HG02973 (cell line): ENCODE data around the gene CNOT1.
"Not testable (repeated sequence)": the region's sequence is repeated elsewhere in the genome, so short reads cannot be mapped to it uniquely, and the experiment has no call there.

ENCODE experiments used
- ATAC-seq: cut with Tn5 transposase; IDR thresholded peaks from one replicate; pipeline ENCODE4 v1.9.1; 2021; ENCODE audit warnings: moderate library complexity; ENCODE audit not compliant: unreplicated experiment

CNOT1 gene

GRCh38 chr16:58629733-58630640, at the start of gene CNOT1:
Gene CNOT1 (minus strand): TSS chr16:58629826. CDS start chr16:58599337, 30,489 bp downstream.
- peak; percentile 86 for ATAC-seq

DNA sequence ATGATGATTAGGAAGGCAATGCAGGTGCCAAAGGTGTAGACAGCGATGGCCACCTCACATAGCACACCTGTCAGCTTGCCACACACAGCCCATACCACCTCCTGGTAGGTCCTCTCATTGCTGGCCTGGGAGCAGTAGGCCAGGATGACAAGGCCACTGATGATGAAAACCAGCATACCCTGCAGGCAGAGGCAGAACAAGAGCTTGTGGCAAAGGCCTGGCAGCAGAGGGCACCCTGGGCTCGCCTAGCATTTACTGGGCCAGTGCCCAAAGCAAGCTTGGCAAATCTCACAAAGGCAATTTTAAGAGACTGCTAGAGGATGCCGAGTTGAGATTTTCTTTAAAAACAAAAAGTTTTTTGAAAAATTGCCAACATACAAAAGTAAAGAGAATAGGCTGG, 49.1 kb upstream of the CNOT1 start:
- no peak for ATAC-seq

DNA sequence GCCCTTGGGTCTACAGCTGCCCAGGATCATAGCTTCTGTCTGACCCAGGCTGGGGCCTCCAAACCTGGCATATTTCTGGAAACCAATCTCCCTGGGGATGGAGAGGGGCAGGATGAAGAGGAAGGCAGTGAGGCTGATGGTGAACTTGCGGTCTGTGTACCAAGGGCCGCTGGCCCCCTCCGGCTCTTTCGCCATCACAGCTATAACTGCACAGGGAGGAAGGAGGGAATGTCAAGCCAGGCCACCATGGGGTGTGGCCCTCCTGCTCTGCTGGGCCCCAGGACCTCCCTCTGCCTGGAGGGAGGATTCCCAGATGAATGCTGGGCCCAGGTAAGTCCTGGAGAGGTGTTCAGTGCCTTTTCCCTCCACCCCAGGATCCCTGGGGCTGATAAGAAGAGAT, 48.6 kb upstream of the CNOT1 start:
- ATAC-seq = no peak

- no peak for ATAC-seq
These were observed 41.4 kb upstream of the CNOT1 start for GRCh38 chr16:58670946-58671583.

DNA sequence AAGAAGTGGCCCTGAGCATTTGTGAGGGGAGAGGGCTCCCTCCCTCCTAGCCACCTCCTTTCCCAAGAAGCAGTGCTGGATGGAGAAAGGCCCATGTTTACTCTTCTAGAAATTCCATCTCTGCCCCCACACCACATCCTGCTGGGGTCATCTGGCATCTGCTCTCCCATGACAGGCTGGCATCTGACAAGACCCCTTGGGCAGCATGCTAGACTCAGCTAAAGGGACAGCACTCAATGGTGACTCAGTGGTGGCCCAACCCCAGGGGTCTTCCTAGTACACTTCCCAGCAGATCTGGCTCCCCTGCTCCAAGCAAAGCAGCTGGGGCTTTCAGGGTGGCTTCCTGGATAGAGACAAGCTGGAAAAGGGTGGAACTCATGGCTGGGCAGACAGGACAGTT, 40.6 kb upstream of the CNOT1 start:
- no peak for ATAC-seq

GRCh38 chr16:58665200-58665599, 35.6 kb upstream of the CNOT1 start:
- ATAC-seq = no peak

- peak; percentile 62 for ATAC-seq
These were observed 31.7 kb upstream of the CNOT1 start for GRCh38 chr16:58661199-58661830.

- not testable (repeated sequence) for ATAC-seq
These were observed 30.3 kb upstream of the CNOT1 start for GRCh38 chr16:58659911-58660310.

- no peak for ATAC-seq
These were observed 29.2 kb upstream of the CNOT1 start for GRCh38 chr16:58658796-58659211.

DNA sequence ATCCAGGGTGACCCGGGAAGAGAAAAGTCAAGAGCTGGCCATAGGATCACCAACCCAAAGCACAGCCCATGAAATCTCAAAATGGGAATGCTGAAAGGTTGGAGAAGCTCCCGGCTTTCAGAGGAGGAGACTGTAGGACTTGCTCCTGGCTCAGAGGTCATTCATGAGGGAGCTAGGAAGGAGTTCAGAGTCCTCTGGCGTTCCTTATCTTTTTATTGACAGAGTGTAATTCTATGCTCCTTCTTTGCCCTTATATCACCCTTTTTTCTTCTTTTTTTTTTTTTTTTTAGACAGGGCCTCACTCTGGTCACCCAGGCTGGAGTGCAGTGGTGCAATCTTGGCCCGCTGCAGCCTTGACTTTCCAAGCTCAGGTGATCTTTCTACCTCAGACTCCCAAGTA, 27.3 kb upstream of the CNOT1 start:
- ATAC-seq = no peak

DNA sequence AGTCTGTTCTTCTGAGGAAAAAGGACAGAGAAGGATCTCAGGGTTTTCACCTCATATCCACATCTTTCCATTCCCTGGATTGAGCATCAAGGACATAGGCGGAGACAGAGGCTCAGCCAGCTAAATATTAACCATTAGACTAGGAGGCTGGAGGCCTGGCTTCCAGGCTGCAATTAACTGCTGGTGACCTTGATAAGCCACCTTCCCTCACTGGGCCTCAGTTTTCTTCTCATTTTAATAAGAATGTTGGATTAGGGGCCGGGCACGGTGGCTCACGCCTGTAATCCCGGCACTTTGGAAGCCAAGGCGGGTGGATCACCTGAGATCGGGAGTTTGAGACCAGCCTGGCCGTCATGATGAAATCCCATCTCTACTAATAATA, 25.6 kb upstream of the CNOT1 start:
- no peak for ATAC-seq

DNA sequence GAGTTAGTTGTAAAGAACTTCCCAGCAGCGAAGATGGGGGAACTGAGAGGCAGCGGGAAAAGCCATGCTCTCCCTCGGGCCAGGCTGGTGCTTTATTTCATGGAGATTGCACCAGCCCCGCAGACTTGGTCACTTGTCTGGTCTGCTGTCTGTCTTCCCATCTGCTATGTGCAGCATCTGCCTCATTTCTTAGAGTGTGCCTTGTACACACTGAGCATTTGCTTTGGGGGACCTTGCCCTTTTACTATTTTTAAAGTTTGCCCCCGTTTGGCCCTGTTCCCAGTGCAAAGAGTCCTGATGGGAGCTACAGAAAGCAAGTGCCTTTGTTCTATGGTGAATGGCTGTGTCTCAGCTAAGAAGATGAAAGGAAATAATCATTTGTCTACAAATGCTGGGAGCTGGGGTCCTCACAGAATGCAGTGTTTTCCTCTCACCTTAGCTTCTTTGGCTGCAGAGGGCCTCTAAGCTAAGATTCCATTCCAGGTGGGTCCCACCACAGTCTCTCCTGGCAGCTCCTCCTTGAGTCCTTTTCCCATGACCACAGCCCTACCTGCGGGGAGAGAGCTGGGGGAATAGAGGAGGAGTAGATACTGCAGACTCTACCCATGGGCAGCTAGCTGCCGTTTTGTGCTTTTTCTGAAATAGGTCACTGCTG, 25.1 kb upstream of the CNOT1 start:
- no peak for ATAC-seq

DNA sequence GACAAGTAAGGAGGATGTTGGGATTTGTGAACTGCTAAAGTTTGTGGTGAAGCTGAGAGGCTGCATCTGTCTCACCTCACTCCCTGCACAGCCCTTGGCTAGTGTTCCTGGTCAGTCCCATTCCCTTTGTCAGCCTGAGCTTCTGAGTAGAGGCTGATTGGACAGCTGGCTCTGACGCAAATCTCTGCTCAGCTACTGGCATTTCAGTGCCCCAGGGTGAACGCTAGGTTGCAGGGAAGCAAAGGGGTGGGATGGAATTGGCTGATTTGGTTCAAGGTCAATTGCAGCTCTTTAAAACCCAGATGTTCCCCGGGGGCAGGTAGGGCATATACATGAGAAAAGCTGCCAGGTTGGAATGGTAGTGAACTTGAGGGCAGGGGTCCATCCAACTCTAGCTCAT, 23.1 kb upstream of the CNOT1 start:
- ATAC-seq = no peak

DNA sequence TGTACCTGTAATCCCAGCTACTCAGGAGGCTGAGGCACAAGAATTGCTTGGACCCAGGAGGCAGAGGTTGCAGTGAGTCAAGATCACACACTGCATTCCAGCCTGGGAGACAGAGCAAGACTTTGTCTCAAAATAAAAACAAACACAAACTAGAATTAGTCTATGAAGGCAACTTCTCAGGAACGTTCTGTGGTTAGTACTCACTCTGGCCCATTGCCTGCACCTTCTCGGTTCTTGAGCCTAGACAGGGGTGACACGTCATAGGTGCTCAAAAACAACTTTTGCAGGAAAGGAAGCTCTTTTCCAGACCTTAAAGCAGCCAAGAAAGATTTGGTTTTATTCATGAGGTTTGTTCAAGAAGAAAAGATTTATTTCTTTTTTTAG, 22.3 kb upstream of the CNOT1 start:
- ATAC-seq = no peak

DNA sequence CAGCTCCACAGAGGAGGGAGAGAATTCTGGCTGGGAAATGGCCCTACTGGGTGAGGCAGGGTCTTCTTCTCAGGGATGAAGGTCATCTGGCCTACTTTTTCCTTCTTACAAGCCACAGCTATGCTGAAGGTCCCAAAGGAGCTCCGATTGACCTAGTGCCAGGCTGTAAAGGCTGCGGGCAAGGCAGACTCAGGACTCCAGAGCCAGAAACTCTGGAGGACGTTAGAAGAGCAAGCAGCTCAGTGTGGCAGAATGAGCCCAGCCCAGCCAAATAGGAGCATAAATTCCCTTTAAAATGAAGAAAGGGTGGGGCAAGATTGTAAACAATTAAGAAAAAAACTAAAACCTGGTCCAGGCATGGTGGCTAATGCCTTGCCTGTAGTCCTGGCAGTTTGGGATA, 20.1 kb upstream of the CNOT1 start:
- ATAC-seq = no peak

DNA sequence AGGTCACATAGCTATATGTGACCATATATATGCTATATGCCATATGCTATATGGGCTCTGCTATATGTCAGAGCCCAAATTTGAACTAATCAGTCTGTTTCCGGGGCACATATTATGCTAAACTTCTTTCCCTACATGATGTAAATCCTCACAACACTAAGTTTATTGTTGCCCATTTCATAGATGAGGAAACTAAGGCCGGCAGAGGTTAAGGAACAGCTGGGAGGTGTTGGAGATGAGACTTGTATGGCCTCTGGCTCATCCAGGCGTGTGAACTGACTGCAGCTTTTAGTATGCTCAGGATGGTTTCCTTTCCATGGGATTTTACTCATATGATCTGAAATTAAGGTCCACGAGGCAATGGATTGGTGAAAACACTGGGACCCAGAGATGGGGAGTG, 17.5 kb upstream of the CNOT1 start:
- no peak for ATAC-seq

GRCh38 chr16:58644765-58645487, 15.3 kb upstream of the CNOT1 start:
- ATAC-seq = no peak

DNA sequence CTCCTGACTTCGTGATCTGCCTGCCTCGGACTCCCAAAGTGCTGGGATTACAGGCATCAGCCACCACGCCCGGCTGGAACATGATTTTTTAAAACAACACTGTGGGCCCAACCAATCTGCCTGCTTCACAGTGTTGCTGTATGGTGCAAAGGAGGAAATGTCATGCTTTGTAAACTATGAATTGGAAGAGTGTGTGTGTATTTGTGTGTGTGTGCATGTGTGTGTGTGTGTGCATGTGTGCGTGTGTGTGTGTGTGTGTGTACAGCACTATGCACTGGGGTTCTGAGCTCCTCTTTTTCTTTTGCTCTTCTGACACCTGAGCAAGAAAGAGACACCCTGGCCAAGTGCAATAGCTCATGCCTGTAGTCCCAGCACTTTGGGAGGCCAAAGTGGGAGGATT, 14.5 kb upstream of the CNOT1 start:
- no peak for ATAC-seq

GRCh38 chr16:58640949-58641348, 11.3 kb upstream of the CNOT1 start:
- ATAC-seq = no peak

GRCh38 chr16:58639836-58640235, 10.2 kb upstream of the CNOT1 start:
- ATAC-seq = no peak

DNA sequence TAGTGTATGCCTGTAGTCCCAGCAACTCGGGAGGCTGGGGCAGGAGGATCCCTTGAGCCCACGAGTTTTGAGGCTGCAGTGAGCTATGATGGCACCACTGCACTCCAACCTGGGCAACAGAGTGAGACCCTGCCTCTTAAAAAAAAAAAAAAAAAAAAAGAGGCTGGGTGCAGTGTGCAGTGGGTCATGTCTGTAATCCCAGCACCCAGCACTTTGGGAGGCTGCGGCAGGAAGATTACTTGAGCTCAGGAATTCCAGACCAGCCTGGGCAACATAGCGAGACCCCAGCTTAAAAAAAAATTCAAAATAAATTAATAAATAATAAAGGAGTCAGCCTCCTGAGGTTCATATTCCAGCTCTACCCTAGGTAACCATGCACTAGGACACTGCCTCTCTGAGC, 9.6 kb upstream of the CNOT1 start:
- ATAC-seq = no peak
